Aorta (tissue), 5 donors: ENCODE data around the gene USP5. TPM values are rescaled to one million over a fixed set of nuclear protein-coding genes. Genes with fewer than 3 reads are reported as not detected.

Source experiments
- ATAC-seq: fragments of 200-7000 bp; cut with Tn5 transposase; one replicate; pipeline ENCODE4 v1.9.1; 2022; ENCODE audit warnings: moderate library complexity; ENCODE audit not compliant: low FRiP score
- DNase-seq, 2 donors: peaks; one replicate each; pipeline ENCODE4 v3.0.0-alpha.2; 2020
- H3K27ac ChIP-seq, 2 donors: one replicate each; pipeline ENCODE4 v1.5.1; 2013; ENCODE audit warnings: low read length in 2 of 2, mild to moderate bottlenecking in 2 of 2, moderate library complexity in 2 of 2, control low read depth in 1 of 2, inconsistent platforms in 1 of 2, low read depth in 1 of 2
- H3K27me3 ChIP-seq, 2 donors: one replicate each; pipeline ENCODE4 v1.6.1; 2013; ENCODE audit warnings: control low read depth in 1 of 2, low read length in 1 of 2, mild to moderate bottlenecking in 1 of 2, moderate library complexity in 1 of 2; ENCODE audit not compliant: insufficient read depth in 2 of 2, control insufficient read depth in 1 of 2
- H3K36me3 ChIP-seq, 2 donors: one replicate each; pipeline ENCODE4 v1.6.1; 2013; ENCODE audit warnings: control low read depth in 1 of 2, low read length in 1 of 2, mild to moderate bottlenecking in 1 of 2; ENCODE audit not compliant: insufficient read depth in 2 of 2, control insufficient read depth in 1 of 2
- H3K4me1 ChIP-seq, 2 donors: one replicate each; pipeline ENCODE4 v1.6.1; 2013; ENCODE audit warnings: low read length in 2 of 2, control low read depth in 1 of 2, mild to moderate bottlenecking in 1 of 2, moderate library complexity in 1 of 2; ENCODE audit not compliant: insufficient read depth in 2 of 2, control insufficient read depth in 1 of 2
- H3K4me3 ChIP-seq, 2 donors: one replicate each; pipeline ENCODE4 v1.5.1; 2013; ENCODE audit warnings: low read length in 2 of 2, control low read depth in 1 of 2, mild to moderate bottlenecking in 1 of 2
- H3K9me3 ChIP-seq: one replicate; pipeline ENCODE4 v1.6.1; 2013; ENCODE audit warnings: mild to moderate bottlenecking, low read length; ENCODE audit not compliant: control insufficient read depth
- WGBS, 2 donors: extraction: QIAGEN DNeasy Blood & Tissue Kit; methylation state at CpG; one replicate each; pipeline ENCODE4 v1.1.7; 2013; 5-methylcytosine and 5-hydroxymethylcytosine counted together
- intact Hi-C, 2 donors: fragments of 100-400 bp; cut with DNase I; formaldehyde crosslinking; loops; one replicate each; pipeline versions ENCODE4 v1.14.2 to v1.15.0; 2022
- polyA plus RNA-seq, 2 donors: library from polyadenylated mRNA; stranded (reverse); fragments of 200-250 nt; gene quantifications; one replicate each; pipeline ENCODE4 v1.2.3, GENCODE V29; 2013
- total RNA-seq, 2 donors: library from RNA; stranded (reverse); fragmentation: NEBNext Ultra II Directional; extraction: Animal tissue kit (Norgen Biotek cat#: 25700); gene quantifications; one replicate each; pipeline ENCODE4 v1.2.1, GENCODE V29; 2021
- donor health status: healthy with polysubstance abuse.
- donor health status: Bipolar disorder and iron deficiency.
- donor health status: DM: no; HTN: no; CAD: no.
- donor health status: DM: no; HTN: no; CAD: no.
- donor health status: DM: yes; HTN: yes; CAD: no.

The USP5 gene
- total and polyA plus RNA-seq, 4 donors = 26.7 to 64.6 (median 53.2) TPM

- intact Hi-C loops = loop anchor here in 1 of 2 donors (10.0 kb wide), 1 partner anchor 209 kb away; no protein-coding TSS in a partner anchor
- no peaks in the 10 kb centered on the region for H3K4me1 ChIP-seq
Observed at GRCh38 chr12:6824085-6824775, 27.7 kb upstream of the USP5 start.

DNA sequence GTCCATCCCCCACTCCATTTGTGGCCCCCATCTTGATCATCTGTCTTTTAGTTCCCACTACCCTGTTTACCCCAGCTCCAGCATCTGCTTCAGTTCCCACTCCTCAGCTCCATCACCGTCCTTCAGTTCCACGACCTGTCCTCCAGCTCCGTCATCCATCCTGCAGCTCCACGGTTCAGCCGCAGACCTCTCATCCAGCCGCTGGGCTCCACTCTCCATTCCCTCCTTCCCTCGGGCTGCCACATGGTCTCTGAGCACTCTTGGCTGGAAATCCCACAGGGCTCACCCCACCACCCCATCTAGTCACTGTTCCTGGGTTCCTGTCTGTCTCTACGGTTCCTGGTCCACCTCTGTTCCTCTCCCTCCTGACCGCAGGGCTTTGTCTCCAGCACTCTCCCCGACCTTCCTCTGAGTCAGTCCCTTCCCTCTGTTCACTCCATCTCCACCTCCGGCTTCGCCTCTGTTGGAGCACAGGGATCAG lies 27.0 kb upstream of the USP5 start:
- DNase-seq = peak in 1 of 2 donors; percentile 41
- H3K36me3 ChIP-seq = no peaks in the 10 kb centered on the region
- H3K9me3 ChIP-seq = no peaks in the 10 kb centered on the region
- H3K4me3 ChIP-seq = no peak overlapping the region
- H3K4me1 ChIP-seq = no peaks in the 10 kb centered on the region
- H3K27me3 ChIP-seq = no peaks in the 10 kb centered on the region
- ATAC-seq = no peak
- no peak overlapping the region for H3K27ac ChIP-seq
- intact Hi-C loops = loop anchor here (5.0 to 10.0 kb wide), 4 partner anchors 73 to 210 kb away; partner anchors contain the start of gene MLF2 (in 2 of the 2)
- whole genome bisulfite sequencing, 2 donors = 32 to 33% methylated on average over 12 of the region's 12 CpGs

More at GRCh38 chr12:6824085-6824775, 27.7 kb upstream of the USP5 start:
- Histone ChIP-seq H3K27ac (no peak overlapping the region), H3K9me3 (no peaks in the 10 kb centered on the region), H3K36me3 (no peaks in the 10 kb centered on the region), H3K27me3 (no peaks in the 10 kb centered on the region), H3K4me3 (no peak overlapping the region)
- ATAC-seq (no peak), DNase-seq (peak in 1 of 2 donors; percentile 46)
- 84 to 90% methylated on average over 37 of the region's 37 CpGs for WGBS, 2 donors

- H3K4me3 ChIP-seq = no peak overlapping the region
- WGBS, 2 donors = 7 to 10% methylated on average over 19 of the region's 19 CpGs
- no peak overlapping the region for H3K27ac ChIP-seq
- H3K27me3 ChIP-seq = no peaks in the 10 kb centered on the region
- H3K4me1 ChIP-seq = no peaks in the 10 kb centered on the region
- H3K36me3 ChIP-seq = no peaks in the 10 kb centered on the region
- peak; percentile 90 to 95 for DNase-seq
- intact Hi-C loops = loop anchor here (5.0 to 10.0 kb wide), 4 partner anchors 73 to 211 kb away; partner anchors contain the start of gene MLF2 (in 2 of the 2)
- H3K9me3 ChIP-seq = no peaks in the 10 kb centered on the region
- ATAC-seq = peak; percentile 84
Observed at GRCh38 chr12:6825398-6826124, 26.4 kb upstream of the USP5 start.

DNA sequence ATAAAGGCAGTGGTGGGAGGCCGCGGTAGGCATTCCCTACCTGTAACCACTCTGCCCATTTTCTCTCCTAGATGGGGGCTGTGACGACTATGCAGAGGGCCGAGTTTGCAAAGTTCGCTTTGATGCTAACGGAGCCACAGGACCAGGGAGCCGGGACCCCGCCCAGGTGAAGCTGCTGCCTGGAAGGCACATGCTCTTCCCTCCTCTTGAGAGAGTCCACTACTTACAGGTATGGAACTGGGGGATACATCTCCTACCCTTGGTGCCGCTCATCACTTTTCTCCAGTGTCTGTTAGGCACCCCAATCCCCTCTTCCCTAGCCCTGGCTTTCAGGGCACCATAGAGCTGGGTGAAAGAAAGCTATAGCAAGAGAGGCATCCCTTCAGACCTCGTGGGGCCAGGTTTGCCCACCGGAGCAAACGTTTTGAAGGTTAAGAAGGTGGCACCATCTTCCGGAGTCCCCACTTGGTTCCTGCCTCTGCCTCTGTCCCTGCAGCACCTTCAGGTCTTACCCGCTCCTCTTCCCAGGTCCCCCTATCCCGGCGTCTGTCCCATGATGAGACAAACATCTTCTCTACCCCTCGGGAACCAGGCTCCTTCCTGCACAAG lies 25.7 kb upstream of the USP5 start:
- no peak for ATAC-seq
- Histone ChIP-seq H3K4me1 (no peaks in the 10 kb centered on the region), H3K27me3 (no peaks in the 10 kb centered on the region), H3K4me3 (no peak overlapping the region), H3K36me3 (no peaks in the 10 kb centered on the region), H3K9me3 (no peaks in the 10 kb centered on the region), H3K27ac (no peak overlapping the region)
- WGBS, 2 donors = 76 to 83% methylated on average over 17 of the region's 17 CpGs
- DNase-seq = peak in 1 of 2 donors; percentile 43
- intact Hi-C loops = loop anchor here (5.0 to 10.0 kb wide), 4 partner anchors 74 to 211 kb away; partner anchors contain the start of gene MLF2 (in 2 of the 2)

GRCh38 chr12:6826734-6827436 lies 25.1 kb upstream of the USP5 start:
- WGBS, 2 donors = 66 to 68% methylated on average over 22 of the region's 22 CpGs
- H3K4me1 ChIP-seq = no peaks in the 10 kb centered on the region
- H3K27me3 ChIP-seq = no peaks in the 10 kb centered on the region

DNA sequence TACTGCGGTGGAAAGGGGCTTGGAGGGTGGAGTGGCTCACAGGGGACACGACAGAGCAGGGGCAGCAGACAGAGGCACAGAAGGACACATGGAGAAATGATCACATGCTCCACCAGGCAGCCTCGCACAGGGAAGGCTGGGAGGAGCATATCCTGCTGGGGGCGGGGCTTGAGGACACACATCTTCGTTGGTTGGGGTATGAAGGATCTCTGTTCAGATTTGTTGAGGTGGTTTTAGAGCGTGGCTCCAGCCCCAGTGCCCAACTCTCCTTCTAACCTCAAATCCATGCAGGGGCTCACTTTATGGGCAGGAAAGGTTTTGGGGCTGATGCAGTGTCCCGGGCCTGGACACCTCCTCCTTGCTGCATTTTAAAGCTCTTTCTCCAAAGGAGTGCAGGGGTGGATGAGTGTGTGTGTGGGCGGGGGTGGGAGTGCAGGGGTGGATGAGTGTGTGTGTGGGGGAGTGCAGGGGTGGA lies 24.5 kb upstream of the USP5 start:
- no peak overlapping the region for H3K4me3 ChIP-seq
- WGBS, 2 donors = 2 to 3% methylated on average over 8 of the region's 8 CpGs
- DNase-seq (peak; percentile 90 to 94), ATAC-seq (peak; percentile 68)
- no peaks in the 10 kb centered on the region for H3K27me3 ChIP-seq
- intact Hi-C loops = loop anchor here (5.0 to 10.0 kb wide), 4 partner anchors 75 to 213 kb away; partner anchors contain the start of gene MLF2 (in 2 of the 2)
- H3K9me3 ChIP-seq = no peaks in the 10 kb centered on the region
- H3K27ac ChIP-seq = no peak overlapping the region
- H3K4me1 ChIP-seq = no peaks in the 10 kb centered on the region
- H3K36me3 ChIP-seq = peaks cover 0 to 2% of the 10 kb centered on the region in 2 donors

More at GRCh38 chr12:6826734-6827436, 25.1 kb upstream of the USP5 start:
- Histone ChIP-seq H3K36me3 (peaks cover 0 to 2% of the 10 kb centered on the region in 2 donors), H3K27ac (no peak overlapping the region), H3K4me3 (no peak overlapping the region), H3K9me3 (no peaks in the 10 kb centered on the region)
- no peak for ATAC-seq
- peak; percentile 48 to 66 for DNase-seq
- intact Hi-C loops = loop anchor here (5.0 to 10.0 kb wide), 4 partner anchors 75 to 212 kb away; partner anchors contain the start of gene MLF2 (in 2 of the 2)

GRCh38 chr12:6827982-6828780 lies 23.8 kb upstream of the USP5 start, which contains the start of gene P3H3:
Gene P3H3 (plus strand): TSS chr12:6828407. CDS start chr12:6828441, 34 bp downstream.
- WGBS, 2 donors = 0 to 1% methylated on average over 53 to 60 of the region's 60 CpGs
- no peaks in the 10 kb centered on the region for H3K4me1 ChIP-seq
- DNase-seq (peak; percentile 61 to 78), ATAC-seq (peak; percentile 1)
- H3K27me3 ChIP-seq = no peaks in the 10 kb centered on the region
- intact Hi-C loops = loop anchor here (5.0 to 10.0 kb wide), 4 partner anchors 76 to 213 kb away; partner anchors contain the start of gene MLF2 (in 2 of the 2)
- H3K4me3 ChIP-seq = peak within 1 kb of the TSS; percentile 90 to 92
- peak within 1 kb of the TSS; percentile 71 to 87 for H3K27ac ChIP-seq
- peaks cover 0 to 2% of the 10 kb centered on the region in 2 donors for H3K36me3 ChIP-seq
- H3K9me3 ChIP-seq = no peaks in the 10 kb centered on the region
